ENCODE measurements around the gene MCUB.

MCUB gene

GRCh38 chr4:109723110-109723509 is 163.1 kb downstream of the MCUB start:
- no peak for DNase-seq

GRCh38 chr4:109728385-109728784 is 168.3 kb downstream of the MCUB start:
- no peak for DNase-seq

GRCh38 chr4:109729117-109729717 is 169.2 kb downstream of the MCUB start:
- DNase-seq = peak in 17 of 58 donors; percentile 5 to 55 (median 34)

- peak in 56 of 58 donors; percentile 24 to 83 (median 60) for DNase-seq
Observed at GRCh38 chr4:109729718-109730618, 169.9 kb downstream of the MCUB start, which contains the start of gene PLA2G12A. Gene PLA2G12A, minus strand, starts transcription at chr4:109730070. Its CDS starts 261 bp downstream, at chr4:109729809.

GRCh38 chr4:109730619-109731545 is 170.8 kb downstream of the MCUB start:
- peak in 1 of 58 donors; percentile 1 for DNase-seq

GRCh38 chr4:109733728-109734127 is 173.7 kb downstream of the MCUB start:
- DNase-seq = no peak

GRCh38 chr4:109735566-109736365 is 175.7 kb downstream of the MCUB start:
- DNase-seq = no peak

All from anterior cingulate cortex (tissue), 58 donors.